Endothelial cell of hepatic sinusoid (primary cell): ENCODE measurements around the gene SLC8A2.

Experiments
- in situ Hi-C: cut with HindIII; loops from 2 replicates; pipeline ENCODE4 v1.10.0; 2017; ENCODE audit warnings: low sequenced_read_pairs

SLC8A2 gene

GRCh38 chr19:47433121-47433520 lies 38.6 kb downstream of the SLC8A2 start:
- in situ Hi-C loops: no loop called here

GRCh38 chr19:47432499-47432898 lies 39.2 kb downstream of the SLC8A2 start:
- in situ Hi-C loops: no loop called here

- in situ Hi-C loops: no loop called here
Observed at GRCh38 chr19:47432091-47432490, 39.6 kb downstream of the SLC8A2 start.

GRCh38 chr19:47430041-47430802 lies 41.5 kb downstream of the SLC8A2 start:
- in situ Hi-C loops: no loop called here

GRCh38 chr19:47429140-47429793 lies 42.4 kb downstream of the SLC8A2 start:
- in situ Hi-C loops: no loop called here

- in situ Hi-C loops: no loop called here
Observed at GRCh38 chr19:47428177-47428894, 43.4 kb downstream of the SLC8A2 start.

GRCh38 chr19:47427241-47428176 lies 44.2 kb downstream of the SLC8A2 start:
- in situ Hi-C loops: no loop called here

GRCh38 chr19:47423203-47423882 lies 48.4 kb downstream of the SLC8A2 start:
- in situ Hi-C loops: no loop called here

- in situ Hi-C loops: no loop called here
Observed at GRCh38 chr19:47422417-47423163, 49.1 kb downstream of the SLC8A2 start.

- in situ Hi-C loops: no loop called here
Observed at GRCh38 chr19:47421844-47422395, 49.8 kb downstream of the SLC8A2 start.

- in situ Hi-C loops: no loop called here
Observed at GRCh38 chr19:47421244-47421786, 50.4 kb downstream of the SLC8A2 start.

GRCh38 chr19:47419789-47420188 lies 51.9 kb downstream of the SLC8A2 start:
- in situ Hi-C loops: no loop called here

- in situ Hi-C loops: no loop called here
Observed at GRCh38 chr19:47419030-47419783, 52.5 kb downstream of the SLC8A2 start, which contains the start of gene MEIS3. MEIS3 (minus strand) TSS chr19:47419527; CDS start chr19:47419081, 446 bp downstream.

- in situ Hi-C loops: no loop called here
Observed at GRCh38 chr19:47418692-47419029, 53.0 kb downstream of the SLC8A2 start.

GRCh38 chr19:47417746-47418691 lies 53.7 kb downstream of the SLC8A2 start:
- in situ Hi-C loops: no loop called here

- in situ Hi-C loops: no loop called here
Observed at GRCh38 chr19:47417107-47417745, 54.5 kb downstream of the SLC8A2 start.

GRCh38 chr19:47416643-47416985 lies 55.1 kb downstream of the SLC8A2 start:
- in situ Hi-C loops: no loop called here
